ENCODE data around the gene B3GNT2.

Gene B3GNT2

DNA sequence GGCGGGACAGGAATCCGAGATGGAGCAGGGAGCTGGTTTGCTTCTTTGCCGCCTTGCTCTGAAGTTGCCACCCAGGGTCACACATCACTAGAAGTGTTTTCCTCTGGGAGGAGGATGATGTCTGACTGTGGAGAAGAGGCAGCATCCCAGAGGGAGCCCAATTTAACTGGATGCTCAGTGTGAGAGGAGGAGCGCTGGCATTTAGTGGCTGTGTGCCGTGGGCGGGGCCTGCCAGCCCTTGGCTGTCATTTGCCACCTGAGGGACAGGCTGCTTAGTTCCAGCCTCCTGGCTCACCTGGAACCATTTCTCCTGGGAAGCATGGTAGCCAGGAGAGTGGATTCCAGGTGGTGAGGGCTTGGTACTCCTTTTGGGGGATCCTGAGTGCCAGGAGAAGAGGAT, 9.6 kb downstream of the B3GNT2 start:
- FAIRE-seq: no peak

DNA sequence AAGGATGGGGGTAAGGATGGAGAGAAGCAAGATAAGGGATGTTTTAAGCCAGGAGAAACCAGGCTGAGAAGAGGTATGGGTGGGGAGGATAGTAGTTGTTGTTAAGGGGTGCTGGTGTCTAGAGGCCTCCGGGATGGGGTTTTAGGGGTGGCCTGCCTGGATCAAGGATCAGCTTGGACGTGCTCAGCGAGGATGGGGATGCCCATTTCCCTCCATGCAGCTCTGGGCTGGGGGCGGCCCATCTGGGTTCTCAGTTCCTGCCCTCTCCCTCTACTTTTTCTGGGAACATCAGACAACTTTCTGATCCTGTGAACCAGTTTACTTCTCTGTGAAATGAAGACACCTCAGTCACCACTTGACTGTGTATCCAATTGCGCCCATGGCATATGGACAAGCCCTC, 10.1 kb downstream of the B3GNT2 start:
- no peak for FAIRE-seq

DNA sequence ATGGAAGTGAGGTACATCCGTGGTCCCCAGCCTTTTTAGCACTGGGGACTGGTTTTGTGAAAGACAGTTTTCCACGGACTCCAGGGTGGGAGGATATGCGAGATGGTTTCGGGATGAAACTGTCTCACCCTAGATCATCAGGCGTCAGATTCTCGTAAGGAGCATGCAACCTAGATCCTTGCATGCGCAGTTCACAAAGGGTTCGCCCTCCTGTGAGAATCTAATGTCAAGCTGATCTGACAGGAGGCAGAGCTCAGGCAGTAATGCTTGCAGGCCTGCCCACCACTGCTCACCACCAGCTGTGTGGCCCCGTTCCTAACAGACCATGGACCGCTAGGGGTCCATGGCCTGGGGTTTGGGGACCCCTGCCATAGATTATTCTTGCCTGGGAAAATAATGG, 11.6 kb downstream of the B3GNT2 start:
- no peak for FAIRE-seq

DNA sequence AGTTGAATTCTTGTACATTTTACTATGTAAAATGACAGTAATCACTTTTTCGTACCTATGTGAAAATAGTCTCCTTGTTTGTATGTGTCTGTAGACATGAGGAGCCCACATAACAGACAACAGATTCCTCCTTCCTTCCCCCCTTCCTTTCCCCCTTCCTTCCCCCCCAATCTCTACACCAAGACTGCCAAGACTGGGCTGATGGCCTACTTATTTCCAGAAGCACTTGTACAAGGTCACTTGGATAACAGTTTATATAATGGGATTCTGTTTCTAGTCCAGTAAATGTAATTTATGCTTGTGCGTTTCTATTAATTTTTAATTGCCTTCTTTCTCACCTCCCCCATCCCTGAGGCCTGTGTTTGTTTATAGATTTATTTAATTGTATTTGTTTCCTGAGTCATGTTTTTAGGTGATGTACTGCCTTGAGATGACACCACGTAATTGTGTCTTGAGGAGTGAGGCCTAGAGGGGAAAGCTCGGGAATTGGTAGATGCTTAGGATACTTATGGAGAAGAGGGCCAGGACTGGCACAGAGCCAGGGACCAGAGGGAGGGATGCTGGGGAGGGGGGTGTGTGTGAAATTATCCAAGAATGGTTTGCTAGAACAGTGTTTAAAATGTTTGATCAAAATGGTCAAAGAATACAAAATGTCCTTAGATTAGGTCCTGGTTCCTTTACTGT, 12.3 kb downstream of the B3GNT2 start:
- no peak for FAIRE-seq

DNA sequence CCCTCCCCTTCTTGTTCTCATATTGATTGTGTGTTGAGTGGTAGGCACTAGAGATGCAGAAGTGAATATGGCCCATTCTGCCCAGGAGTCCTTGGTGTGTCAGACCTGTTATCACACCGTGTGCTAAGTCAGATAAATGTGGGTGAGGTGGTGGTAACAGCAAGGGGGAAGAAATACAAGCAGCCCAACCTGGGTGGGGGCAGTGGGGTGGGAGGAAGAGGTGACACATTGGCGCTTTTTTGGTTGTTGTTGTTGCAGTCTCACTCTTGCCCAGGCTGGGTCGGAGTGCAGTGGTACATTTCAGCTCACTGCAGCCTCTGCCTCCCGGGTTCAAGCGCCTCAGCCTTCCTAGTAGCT, 12.8 kb downstream of the B3GNT2 start:
- no peak for FAIRE-seq

DNA sequence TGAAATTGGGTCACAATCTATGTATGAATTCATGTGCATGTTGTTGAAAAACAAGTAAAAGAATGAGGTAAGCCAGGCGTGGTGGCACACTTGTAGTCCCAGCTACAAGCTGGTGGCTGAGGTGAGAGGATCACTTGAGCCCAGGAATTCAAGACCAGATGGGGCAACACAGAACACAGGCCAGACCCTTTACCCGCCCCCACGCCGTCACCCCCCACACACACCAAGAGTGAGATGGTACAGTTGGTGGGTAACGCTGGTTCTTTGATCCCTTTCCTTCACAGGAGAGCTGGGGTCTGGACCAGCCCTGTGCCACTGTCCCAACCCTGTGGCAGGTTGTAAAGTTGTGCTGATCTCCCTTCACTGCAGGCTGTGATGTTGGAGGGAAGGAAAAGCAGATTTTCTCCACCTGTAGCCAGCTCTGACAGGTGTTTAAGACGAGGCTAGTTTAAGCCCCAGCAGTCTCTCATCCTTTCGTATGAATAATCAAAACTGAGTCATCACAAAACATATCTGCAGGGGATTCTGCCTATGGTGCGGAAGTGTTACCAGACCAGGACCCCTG, 13.6 kb downstream of the B3GNT2 start:
- no peak for FAIRE-seq

DNA sequence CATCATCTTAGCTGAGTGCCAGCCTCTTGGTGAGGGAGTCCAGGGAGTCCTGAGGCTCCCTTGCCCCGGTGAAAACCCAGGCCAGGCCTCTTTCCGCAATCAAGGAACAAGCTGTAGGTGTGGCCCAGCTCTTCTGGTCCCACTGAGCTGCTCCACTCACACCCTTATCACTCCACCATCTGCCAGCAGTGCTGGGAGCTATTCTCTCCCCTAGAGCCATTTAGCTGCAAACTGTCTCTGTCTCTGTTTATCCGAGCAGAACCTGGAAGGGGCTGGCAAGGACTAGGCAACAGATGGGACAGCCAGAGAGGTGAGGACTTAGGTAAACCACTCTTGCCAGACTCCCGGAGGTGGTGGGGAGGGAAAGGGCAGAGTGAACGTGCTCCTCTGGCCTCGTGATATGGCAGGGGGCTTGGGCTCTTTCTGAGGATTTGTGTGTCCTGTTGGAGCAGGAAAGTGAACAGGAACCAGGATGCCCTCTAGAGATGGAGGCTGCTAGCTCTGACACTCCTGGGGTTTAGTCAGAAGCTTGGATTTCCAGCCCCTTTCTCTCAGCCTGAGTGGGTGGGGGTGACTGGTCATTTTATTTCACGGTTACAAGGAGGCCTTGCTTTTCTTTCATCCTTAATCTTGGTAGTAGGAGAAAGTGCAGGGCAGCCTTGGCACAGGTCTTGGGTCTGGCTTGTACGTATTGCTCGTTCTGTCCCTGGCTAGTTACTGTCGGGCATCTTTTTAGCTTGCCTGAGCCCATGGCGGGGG, 19.6 kb downstream of the B3GNT2 start:
- FAIRE-seq: no peak

DNA sequence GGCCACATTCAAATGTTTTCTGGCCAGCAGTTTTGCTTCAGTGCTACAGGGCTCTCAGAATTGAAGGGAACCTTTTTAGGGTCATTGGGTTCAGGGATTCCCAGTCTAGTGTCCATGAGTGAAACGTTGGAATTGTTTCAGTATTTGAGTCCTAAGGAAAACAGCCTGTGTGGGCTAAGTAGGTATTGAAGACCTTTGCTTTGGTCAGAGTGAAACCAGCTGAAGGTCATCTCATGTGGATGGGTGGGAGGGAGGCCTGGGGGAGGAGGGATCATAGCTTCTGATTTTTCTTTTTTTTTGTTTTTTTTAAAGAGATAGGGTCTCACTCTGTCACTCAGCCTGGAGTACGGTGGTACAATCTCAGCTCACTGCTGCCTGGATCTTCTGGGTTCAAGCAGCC, 20.2 kb downstream of the B3GNT2 start:
- FAIRE-seq: no peak

DNA sequence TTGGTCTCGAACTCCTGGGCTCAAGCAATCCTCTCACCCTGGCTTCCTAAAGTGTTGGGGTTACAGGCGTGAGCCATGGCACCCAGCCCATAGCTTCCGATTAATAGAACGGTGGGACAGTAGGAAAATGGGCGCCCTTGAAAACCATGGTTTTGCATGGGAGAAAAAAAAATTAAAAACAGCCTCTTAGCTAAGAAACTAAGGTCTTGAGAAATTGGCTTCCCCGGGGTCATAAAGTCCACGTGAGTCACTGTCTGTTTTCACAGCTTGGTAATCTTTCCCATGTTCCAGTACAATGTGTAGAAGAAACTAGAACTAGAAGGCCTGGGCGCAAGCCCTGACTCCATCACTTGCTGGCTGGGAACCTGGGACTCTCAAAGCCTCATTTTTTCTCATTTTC, 20.7 kb downstream of the B3GNT2 start:
- no peak for FAIRE-seq

DNA sequence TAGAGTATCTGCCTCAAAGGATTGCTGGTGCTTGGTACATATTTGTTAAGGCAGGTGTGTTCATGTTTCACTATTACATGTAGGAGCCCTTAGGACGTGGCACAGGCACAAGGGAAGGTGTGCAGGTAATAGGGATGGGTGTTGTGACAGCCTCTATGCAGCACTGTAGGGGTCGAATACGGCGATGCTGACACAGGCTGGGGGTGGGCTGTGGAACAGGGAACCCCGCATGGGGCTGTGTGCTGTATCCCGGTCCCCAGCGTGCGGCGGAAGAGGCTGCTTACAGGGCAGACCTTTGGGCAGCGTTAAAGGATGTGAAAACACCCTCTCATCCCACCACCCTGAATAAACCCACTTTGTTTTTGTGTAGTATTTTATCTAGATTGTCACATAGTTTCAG, 21.5 kb downstream of the B3GNT2 start:
- FAIRE-seq: no peak

DNA sequence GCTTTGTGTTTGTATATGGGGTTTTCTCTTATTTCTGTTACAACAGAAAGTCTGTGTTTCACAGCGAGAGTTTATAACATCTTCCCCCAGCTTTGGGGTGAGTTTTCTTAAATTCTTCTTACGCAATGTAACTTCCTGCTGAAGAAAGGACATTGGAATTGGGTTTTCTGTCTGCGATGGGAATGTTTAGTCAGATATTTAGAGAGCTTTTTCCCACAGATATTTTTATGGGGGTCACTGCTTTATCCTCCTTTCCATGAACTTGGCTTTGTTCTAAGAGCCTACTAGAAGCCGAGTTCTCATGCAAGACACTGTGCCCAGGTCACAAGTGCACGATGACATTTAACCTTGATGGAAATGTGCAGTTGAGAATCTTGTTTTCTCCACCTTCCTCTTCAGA, 22.1 kb downstream of the B3GNT2 start:
- no peak for FAIRE-seq

DNA sequence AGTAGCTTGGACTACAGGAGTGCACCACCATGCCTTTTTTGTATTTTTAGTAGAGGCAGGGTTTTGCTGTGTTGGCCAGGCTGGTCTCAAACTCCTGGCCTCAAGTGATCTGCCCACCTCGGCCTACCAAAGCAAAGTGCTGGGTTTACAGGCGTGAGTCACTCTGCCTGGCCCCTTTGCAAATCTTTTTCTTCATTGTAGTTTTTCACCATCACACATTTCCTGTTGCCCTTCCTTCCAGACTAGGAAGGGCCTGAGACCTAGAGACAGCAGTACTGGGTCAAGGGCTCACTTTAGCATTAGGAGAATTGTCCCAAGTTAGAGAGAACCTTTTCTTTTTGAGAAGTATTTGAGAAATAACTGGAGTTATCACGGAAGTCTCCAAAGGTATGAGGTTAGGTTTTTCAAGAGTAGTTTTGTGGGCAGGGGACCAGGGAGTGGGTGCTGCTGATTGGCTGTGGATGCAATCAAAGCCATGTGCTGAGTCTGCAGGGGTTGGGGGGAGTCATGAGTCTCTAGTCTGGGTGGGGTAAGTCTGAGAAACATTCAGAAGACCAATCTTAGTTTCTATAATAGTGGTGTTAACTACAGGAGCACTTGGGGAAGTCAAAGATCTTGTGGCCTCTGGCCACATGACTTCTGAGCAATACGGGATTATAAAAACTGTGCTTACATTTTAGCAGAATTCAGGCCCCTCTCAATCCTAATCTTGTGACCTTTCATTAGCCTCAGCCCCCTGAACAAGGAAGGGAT, 23.7 kb downstream of the B3GNT2 start:
- no peak for FAIRE-seq

DNA sequence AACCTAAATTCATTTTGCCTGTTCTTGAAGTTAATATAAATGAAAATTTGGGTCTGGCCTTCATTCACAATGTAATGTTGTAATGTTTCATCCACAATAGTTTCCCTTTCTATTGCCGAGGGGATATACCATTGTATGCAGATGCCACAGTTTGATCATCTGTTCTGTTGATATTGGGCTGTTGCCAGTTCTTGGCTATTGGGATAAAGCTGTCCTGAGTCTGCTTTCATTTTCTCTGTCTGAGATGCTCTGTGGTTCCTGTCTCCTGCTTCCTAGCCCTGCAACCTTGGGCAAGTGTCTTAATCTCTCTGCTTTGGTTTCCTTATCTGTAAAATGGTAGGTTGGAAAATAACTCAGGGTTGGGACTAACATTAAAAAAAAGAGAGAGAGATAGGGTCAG, 25.2 kb downstream of the B3GNT2 start:
- no peak for FAIRE-seq

DNA sequence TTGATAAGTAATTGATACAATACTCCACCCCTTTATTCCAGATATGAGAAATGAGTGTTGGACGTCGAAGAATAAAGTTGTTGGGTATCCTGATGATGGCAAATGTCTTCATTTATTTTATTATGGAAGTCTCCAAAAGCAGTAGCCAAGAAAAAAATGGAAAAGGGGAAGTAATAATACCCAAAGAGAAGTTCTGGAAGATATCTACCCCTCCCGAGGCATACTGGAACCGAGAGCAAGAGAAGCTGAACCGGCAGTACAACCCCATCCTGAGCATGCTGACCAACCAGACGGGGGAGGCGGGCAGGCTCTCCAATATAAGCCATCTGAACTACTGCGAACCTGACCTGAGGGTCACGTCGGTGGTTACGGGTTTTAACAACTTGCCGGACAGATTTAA, 26.3 kb downstream of the B3GNT2 start:
- no peak for FAIRE-seq

DNA sequence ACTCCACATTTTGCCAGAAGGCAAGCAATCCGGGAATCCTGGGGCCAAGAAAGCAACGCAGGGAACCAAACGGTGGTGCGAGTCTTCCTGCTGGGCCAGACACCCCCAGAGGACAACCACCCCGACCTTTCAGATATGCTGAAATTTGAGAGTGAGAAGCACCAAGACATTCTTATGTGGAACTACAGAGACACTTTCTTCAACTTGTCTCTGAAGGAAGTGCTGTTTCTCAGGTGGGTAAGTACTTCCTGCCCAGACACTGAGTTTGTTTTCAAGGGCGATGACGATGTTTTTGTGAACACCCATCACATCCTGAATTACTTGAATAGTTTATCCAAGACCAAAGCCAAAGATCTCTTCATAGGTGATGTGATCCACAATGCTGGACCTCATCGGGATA, 26.8 kb downstream of the B3GNT2 start:
- no peak for FAIRE-seq

DNA sequence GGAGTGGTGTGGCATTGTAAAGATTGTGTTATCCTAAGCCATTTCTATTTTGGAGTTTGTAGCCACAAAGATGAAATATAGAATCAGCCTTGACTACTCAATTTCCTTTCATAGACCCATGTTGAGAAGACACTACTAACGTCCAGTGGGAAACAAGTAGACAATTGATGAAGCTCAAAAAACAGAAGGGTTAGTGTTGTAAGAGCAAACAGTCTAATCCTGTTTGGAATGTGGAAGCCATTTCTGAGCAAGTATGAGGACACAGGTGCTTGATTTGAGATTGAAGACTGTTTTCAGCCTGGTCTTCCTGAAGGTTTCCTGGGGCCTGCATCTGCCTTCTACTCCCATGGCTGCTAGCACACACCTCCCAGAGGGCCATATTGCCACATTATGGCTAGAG, 29.1 kb downstream of the B3GNT2 start:
- FAIRE-seq: no peak

DNA sequence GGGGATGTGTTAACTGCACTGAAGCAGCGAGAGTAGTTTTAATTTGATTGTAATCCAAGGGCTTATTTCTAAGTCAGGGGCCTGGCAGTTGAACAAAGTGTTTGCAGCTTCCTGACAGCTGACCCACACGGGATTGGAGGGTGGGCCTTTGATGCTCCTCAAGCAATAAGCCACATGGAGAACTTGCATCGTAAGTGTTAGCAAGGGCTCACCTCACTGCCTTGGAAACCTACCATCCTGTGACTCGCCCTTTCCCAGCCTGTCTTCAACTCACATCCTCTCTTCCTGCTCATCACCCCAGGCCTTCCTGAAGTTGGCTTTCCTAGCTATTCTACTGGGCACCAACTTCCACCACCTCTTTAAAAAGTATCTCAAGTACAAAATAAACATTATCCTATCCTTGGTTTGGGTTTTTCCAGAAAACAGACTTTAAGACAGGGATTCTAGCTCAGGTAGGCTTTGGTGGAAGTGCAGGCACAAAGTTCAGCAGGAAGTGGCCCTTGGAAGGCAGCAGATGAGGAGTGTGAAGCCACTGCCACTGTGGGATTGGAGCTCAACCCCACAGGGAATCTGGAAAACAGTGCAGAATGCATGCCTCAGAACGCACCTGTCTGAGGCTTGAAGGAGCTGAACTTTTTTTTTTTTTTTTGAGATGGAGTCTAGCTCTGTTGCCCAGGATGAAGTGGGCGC, 31.6 kb downstream of the B3GNT2 start:
- FAIRE-seq: no peak

DNA sequence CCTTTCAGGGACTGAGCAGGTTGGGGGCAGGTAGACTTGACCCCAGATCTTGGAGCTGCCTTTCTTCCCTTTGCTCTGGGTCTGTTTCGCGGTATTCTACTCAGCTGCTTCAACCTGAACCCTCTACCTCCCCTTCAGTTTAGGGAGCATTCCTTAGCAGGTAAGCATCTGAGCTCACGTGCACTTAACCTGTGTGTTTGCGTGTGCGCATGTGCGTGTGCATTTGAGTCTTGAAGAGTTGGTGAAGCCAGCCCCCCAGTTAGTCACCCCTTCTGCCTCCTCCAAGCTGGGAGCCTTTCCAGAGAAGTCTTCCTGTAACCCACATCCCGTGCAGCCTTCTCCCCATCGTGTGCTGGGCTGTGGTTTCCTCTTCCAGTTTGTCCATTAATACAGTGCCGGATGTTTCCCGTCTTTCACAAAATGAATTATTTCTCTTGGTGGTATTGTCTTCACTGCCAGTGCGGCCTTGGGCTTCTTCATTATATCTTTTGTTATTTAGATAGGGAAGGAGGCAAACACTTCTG, 33.2 kb downstream of the B3GNT2 start:
- no peak for FAIRE-seq

DNA sequence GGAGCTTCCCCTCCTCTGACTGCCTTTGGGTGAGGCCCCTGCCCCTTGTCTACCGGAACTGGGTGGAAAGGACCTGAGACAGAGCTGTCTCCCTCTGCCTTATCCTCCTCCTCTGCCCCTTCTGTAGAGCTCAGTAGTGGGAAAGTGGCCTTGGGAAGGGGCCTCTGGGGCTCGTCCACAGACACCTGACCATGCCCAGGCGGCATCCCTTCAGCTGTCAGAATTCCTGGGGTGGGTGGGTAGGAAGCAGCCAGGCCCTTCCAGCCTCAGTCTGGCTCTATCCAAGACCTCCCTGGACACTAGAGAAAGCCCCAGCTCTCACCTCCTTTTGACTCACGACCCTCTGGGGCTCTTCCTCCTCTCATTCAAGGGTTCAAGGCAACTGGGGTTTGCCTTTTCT, 35.6 kb downstream of the B3GNT2 start:
- no peak for FAIRE-seq

DNA sequence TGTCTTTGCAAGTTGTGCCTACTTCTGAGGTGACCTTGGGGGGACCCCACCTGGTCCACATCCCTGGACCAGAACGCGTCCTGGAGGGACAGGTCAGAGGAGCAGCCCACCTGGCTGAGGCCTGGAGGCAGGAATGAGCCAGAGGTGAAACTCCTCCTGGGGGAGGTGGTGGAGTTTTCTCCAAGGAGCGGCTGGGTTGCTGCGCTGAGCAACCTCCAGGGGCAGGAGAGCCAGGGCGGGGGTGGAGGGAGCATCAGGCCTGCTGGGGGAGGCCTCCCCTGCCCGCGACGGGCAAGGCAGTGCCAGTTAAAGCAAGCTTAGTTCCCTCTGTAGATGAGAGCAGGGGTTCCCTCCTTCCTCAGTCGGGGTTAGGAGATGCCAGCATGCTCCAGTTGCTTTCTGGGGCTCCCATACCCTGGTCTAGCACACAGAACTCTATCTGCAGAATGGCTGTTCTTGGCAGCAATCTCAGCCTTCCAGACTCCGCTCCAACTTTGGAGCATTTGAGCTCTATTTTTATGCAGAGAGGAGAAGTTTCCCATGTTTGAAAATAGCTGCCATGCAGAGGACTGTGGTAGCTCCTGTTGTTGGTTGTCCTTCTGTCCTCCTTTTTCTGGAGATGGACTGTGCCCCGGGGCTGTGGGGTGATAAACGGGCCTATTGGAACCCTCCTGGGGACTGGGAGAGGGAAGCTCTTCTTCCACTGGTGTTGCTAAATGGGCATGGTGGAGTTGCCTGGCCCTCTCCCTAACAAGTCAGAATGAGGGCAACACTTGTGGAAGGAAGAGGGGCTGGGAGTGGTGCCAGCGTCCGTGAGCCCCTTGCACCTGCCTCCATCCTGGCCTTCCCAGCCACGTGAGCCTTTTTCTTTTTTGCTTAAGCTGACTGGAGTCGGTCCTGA, 39.1 kb downstream of the B3GNT2 start:
- FAIRE-seq: no peak

DNA sequence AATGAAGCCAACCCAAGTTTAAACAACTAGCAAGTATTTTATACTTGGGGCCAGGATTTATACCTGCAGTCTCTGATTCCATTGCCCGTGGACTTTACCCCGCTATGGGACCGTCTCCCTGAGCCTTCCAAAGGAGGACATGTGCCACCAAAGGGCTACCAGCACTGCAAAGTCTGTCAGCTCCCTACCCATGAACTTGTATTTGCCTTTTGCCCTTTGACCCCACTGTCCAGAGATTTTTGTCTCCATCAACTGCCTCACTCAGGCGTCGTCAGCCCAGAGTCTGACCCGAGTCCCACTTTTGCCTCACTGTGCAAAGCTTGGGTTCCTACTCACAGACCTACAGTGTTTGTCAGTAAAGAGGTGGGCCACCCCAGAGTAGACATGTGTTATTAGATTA, 40.6 kb downstream of the B3GNT2 start:
- no peak for FAIRE-seq

DNA sequence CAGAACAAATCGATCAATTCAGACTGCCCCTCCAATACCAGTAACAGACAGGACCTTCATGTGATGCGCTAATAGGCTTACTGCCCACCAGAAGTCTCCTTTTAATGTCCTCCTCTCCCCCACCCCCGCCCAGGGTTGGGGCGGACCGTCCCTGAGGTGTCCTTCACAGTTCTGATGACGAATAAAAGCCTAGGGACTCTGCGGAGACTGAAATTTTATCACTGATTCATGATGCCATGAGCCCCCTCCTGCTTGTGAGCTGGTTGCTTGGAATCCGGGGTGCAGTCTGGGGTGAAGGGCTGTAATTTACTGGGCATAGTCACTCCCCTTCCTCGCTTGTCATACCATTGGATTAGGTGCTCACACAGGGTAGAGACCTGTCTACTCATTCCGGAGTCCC, 42.3 kb downstream of the B3GNT2 start:
- FAIRE-seq: no peak

Data from endometrium (tissue), 2 donors.